Astrocyte of the cerebellum (primary cell): Measurements from ENCODE around the gene PCYT1B.
A peak's percentile ranks its signal among the peaks of the same experiment; 100 is the strongest.

Source experiments
- DNase-seq: peaks from one replicate; pipeline ENCODE4 v3.0.0-alpha.2; 2011; ENCODE audit warnings: low read depth
- H3K4me3 ChIP-seq: 2 replicates; pipeline ENCODE4 v1.5.1; 2011; ENCODE audit warnings: mild to moderate bottlenecking, low read depth, low read length, moderate library complexity
- CTCF ChIP-seq: IDR thresholded peaks from 2 replicates; pipeline ENCODE4 v1.5.1; 2012; ENCODE audit warnings: low read length, low read depth, moderate library complexity, mild to moderate bottlenecking; ENCODE audit errors: missing control alignments
- in situ Hi-C: cut with HindIII; loops from 2 replicates; pipeline ENCODE4 v1.10.0; 2017; ENCODE audit warnings: low sequenced_read_pairs

The PCYT1B gene

GRCh38 chrX:24525455-24525854, 121.7 kb downstream of the PCYT1B start:
- no peak for TF ChIP-seq CTCF
- DNase-seq: no peak
- in situ Hi-C loops: no loop called here
- no peak overlapping the region for H3K4me3 ChIP-seq

- no peak overlapping the region for H3K4me3 ChIP-seq
- TF ChIP-seq CTCF: no peak
- in situ Hi-C loops: no loop called here
- DNase-seq: no peak
These were observed 126.7 kb downstream of the PCYT1B start for GRCh38 chrX:24520472-24520871.

- H3K4me3 ChIP-seq: no peak overlapping the region
- DNase-seq: peak; percentile 16
- TF ChIP-seq CTCF: peak; percentile 47
- in situ Hi-C loops: no loop called here
These were observed 131.7 kb downstream of the PCYT1B start for GRCh38 chrX:24515447-24515846.

GRCh38 chrX:24513416-24513815, 133.7 kb downstream of the PCYT1B start:
- no peak for TF ChIP-seq CTCF
- in situ Hi-C loops: no loop called here
- H3K4me3 ChIP-seq: no peak overlapping the region
- DNase-seq: no peak

GRCh38 chrX:24508375-24508774, 138.8 kb downstream of the PCYT1B start:
- no peak overlapping the region for H3K4me3 ChIP-seq
- no peak for DNase-seq
- TF ChIP-seq CTCF: no peak
- in situ Hi-C loops: no loop called here
